Ovary (tissue), 9 donors: ENCODE data around the gene NUSAP1. TPM values are rescaled to one million over a fixed set of nuclear protein-coding genes. Genes with fewer than 3 reads are reported as not detected.

ENCODE experiments used
- DNase-seq, 5 donors: peaks; one replicate each; pipeline ENCODE4 v3.0.0-alpha.2; 2019 to 2020
- H3K27ac ChIP-seq, 2 donors: fragments of 200-600 bp; one replicate each; pipeline versions ENCODE4 v1.5.1 to v1.8.0; 2019 to 2022
- H3K27me3 ChIP-seq: fragments of 200-600 bp; one replicate; pipeline ENCODE4 v1.8.0; 2022
- H3K36me3 ChIP-seq: fragments of 200-600 bp; sonication (generic); one replicate; pipeline ENCODE4 v1.5.1; 2019
- H3K4me1 ChIP-seq: one replicate; pipeline ENCODE4 v1.8.1; 2013; ENCODE audit warnings: mild to moderate bottlenecking, moderate library complexity; ENCODE audit not compliant: insufficient read depth
- H3K4me3 ChIP-seq: fragments of 200-600 bp; sonication (generic); one replicate; pipeline ENCODE4 v1.5.1; 2017
- H3K9me3 ChIP-seq, 2 donors: fragments of 200-600 bp in 1 of 2; sonication (generic) in 1 of 2; one replicate each; pipeline versions ENCODE4 v1.5.1 to v1.8.1; 2013 to 2019; ENCODE audit warnings: mild to moderate bottlenecking in 1 of 2, moderate library complexity in 1 of 2
- CTCF ChIP-seq, 3 donors: fragments of 450-650 bp in 2 of 3; fragments of 200-600 bp in 1 of 3; IDR thresholded peaks; one replicate each; pipeline versions ENCODE4 v1.5.1 to v1.8.0; 2016 to 2022; ENCODE audit warnings: antibody characterized with exemption in 3 of 3, mild to moderate bottlenecking in 1 of 3
- EP300 ChIP-seq: sonication (generic); formaldehyde crosslinking; IDR thresholded peaks from one replicate; pipeline ENCODE4 v1.6.1; 2017; ENCODE audit warnings: antibody characterized with exemption
- POLR2A ChIP-seq: fragments of 450-650 bp; IDR thresholded peaks from one replicate; pipeline ENCODE4 v1.6.1; 2017; ENCODE audit warnings: antibody characterized with exemption, mild to moderate bottlenecking, moderate library complexity
- WGBS, 3 donors: extraction: QIAGEN DNeasy Blood & Tissue Kit in 1 of 3; methylation state at CpG; one replicate each; pipeline versions ENCODE4 v1.1.5 to v1.1.7; 2013 to 2017; 5-methylcytosine and 5-hydroxymethylcytosine counted together
- intact Hi-C, 4 donors: fragments of 100-400 bp; cut with DNase I; formaldehyde crosslinking; loops; one replicate each; pipeline versions ENCODE4 v1.11.0 to v1.15.1; 2022 to 2023
- polyA plus RNA-seq, 2 donors: library from polyadenylated mRNA; stranded (reverse); fragments of 200-250 nt in 1 of 2; fragments of 350-450 nt in 1 of 2; fragmentation: Illumina TruSeq in 1 of 2; extraction: RNeasy Lipid Tissue Mini Kit (QIAGEN cat#74804) in 1 of 2; gene quantifications; one replicate each; pipeline ENCODE4 v1.2.3, GENCODE V29; 2013 to 2014
- total RNA-seq, 7 donors: library from RNA; depleted of rRNA in 2 of 7; stranded (reverse); fragments of >200 nt in 2 of 7; fragmentation: NEBNext Ultra II Directional in 3 of 7; extraction: Animal tissue kit (Norgen Biotek cat#: 25700) in 3 of 7; gene quantifications; one replicate each; pipeline versions ENCODE4 v1.1.0 to v1.2.4, GENCODE V29; 2016 to 2023
- donor health status: DM: no; HTN: no; CAD: no; lungs with moderate emphysema.
- donor health status: DM: no; HTN: no; CAD: no.
- donor health status: Bipolar disorder and iron deficiency.
- donor health status: DM: yes; HTN: yes; CAD: no.
- donor health status: DM: no; HTN: no; CAD: no.
- donor health status: DM: yes; HTN: yes; CAD: no.

NUSAP1 gene
- total and polyA plus RNA-seq, 9 donors, result 2.2 to 14.8 (median 5.8) TPM

GRCh38 chr15:41347236-41347635 is 14.6 kb downstream of the NUSAP1 start:
- H3K27ac ChIP-seq, result no peak overlapping the region

GRCh38 chr15:41350057-41350717 is 17.5 kb downstream of the NUSAP1 start:
- TF ChIP-seq CTCF (IDR thresholded peaks at IDR 0.05) (no peak), EP300 (no peak)
- Histone ChIP-seq H3K27me3 (no peaks in the 10 kb centered on the region), H3K4me1 (peaks cover 3% of the 10 kb centered on the region), H3K9me3 (no peaks in the 10 kb centered on the region), H3K36me3 (no peaks in the 10 kb centered on the region), H3K4me3 (no peak overlapping the region), H3K27ac (peak overlapping the region; percentile 37 to 83)
- WGBS, 3 donors, result 7 to 28% (median 19%) methylated on average over 10 of the region's 10 CpGs
- intact Hi-C loops, result no loop called here
- DNase-seq, result peak in 4 of 5 donors; percentile 31 to 63 (median 38)

More at GRCh38 chr15:41347236-41347635, 14.6 kb downstream of the NUSAP1 start:
- Histone ChIP-seq H3K9me3 (no peaks in the 10 kb centered on the region), H3K36me3 (no peaks in the 10 kb centered on the region), H3K27me3 (no peaks in the 10 kb centered on the region), H3K4me1 (peaks cover 3% of the 10 kb centered on the region), H3K4me3 (no peak overlapping the region)
- TF ChIP-seq POLR2A (no peak), CTCF (IDR thresholded peaks at IDR 0.05) (no peak), EP300 (no peak)
- WGBS, 3 donors, result 84 to 85% (median 84%) methylated on average over 5 of the region's 5 CpGs
- intact Hi-C loops, result no loop called here
- DNase-seq, result no peak

- no peak overlapping the region for H3K4me3 ChIP-seq
- TF ChIP-seq CTCF (IDR thresholded peaks at IDR 0.05) (no peak), POLR2A (no peak), EP300 (no peak)
- DNase-seq, result no peak
- H3K27me3 ChIP-seq, result no peaks in the 10 kb centered on the region
- H3K4me1 ChIP-seq, result peaks cover 3% of the 10 kb centered on the region
- H3K27ac ChIP-seq, result no peak overlapping the region
- intact Hi-C loops, result no loop called here
- no peaks in the 10 kb centered on the region for H3K36me3 ChIP-seq
- 85 to 92% (median 87%) methylated on average over 10 of the region's 10 CpGs for WGBS, 3 donors
- no peaks in the 10 kb centered on the region for H3K9me3 ChIP-seq
These were observed 21.7 kb downstream of the NUSAP1 start for GRCh38 chr15:41354371-41354770.

- Histone ChIP-seq H3K36me3 (no peaks in the 10 kb centered on the region), H3K4me1 (no peaks in the 10 kb centered on the region), H3K9me3 (no peaks in the 10 kb centered on the region), H3K27ac (no peak overlapping the region), H3K4me3 (no peak overlapping the region), H3K27me3 (no peaks in the 10 kb centered on the region)
- intact Hi-C loops, result no loop called here
- 89 to 98% (median 92%) methylated on average over 3 of the region's 3 CpGs for WGBS, 3 donors
- no peak for DNase-seq
- TF ChIP-seq POLR2A (no peak), EP300 (no peak), CTCF (IDR thresholded peaks at IDR 0.05) (no peak)
These were observed 34.7 kb downstream of the NUSAP1 start for GRCh38 chr15:41367418-41367817.
